Astrocyte of the spinal cord (primary cell): Measurements from ENCODE around the gene NRXN3.

ENCODE experiments used
- DNase-seq: peaks from one replicate; pipeline ENCODE4 v3.0.0; 2011; ENCODE audit warnings: low read depth, low spot score
- H3K4me3 ChIP-seq: 2 replicates; pipeline ENCODE4 v1.5.1; 2011; ENCODE audit warnings: low read depth, mild to moderate bottlenecking, low read length, moderate library complexity
- CTCF ChIP-seq: IDR thresholded peaks from 2 replicates; pipeline ENCODE4 v1.5.1; 2012; ENCODE audit warnings: low read depth, mild to moderate bottlenecking, low read length, inconsistent platforms
- in situ Hi-C: cut with HindIII; loops from 2 replicates; pipeline ENCODE4 v1.10.0; 2017; ENCODE audit warnings: low sequenced_read_pairs

Gene NRXN3

GRCh38 chr14:78947681-78948080, 777.5 kb downstream of the NRXN3 start:
- no peak overlapping the region for H3K4me3 ChIP-seq
- in situ Hi-C loops = no loop called here
- no peak for TF ChIP-seq CTCF
- no peak for DNase-seq

- no peak overlapping the region for H3K4me3 ChIP-seq
- no peak for TF ChIP-seq CTCF
- peak; percentile 59 for DNase-seq
- in situ Hi-C loops = no loop called here
Measured at GRCh38 chr14:78950649-78951048, 780.5 kb downstream of the NRXN3 start.

GRCh38 chr14:78951602-78952001, 781.4 kb downstream of the NRXN3 start:
- DNase-seq = no peak
- H3K4me3 ChIP-seq = no peak overlapping the region
- in situ Hi-C loops = no loop called here
- no peak for TF ChIP-seq CTCF

GRCh38 chr14:78959674-78960264, 789.6 kb downstream of the NRXN3 start:
- TF ChIP-seq CTCF = peak; percentile 90
- in situ Hi-C loops = no loop called here
- H3K4me3 ChIP-seq = no peak overlapping the region
- DNase-seq = peak; percentile 79

- in situ Hi-C loops = no loop called here
- DNase-seq = peak; percentile 46
- H3K4me3 ChIP-seq = no peak overlapping the region
- TF ChIP-seq CTCF = no peak
Measured at GRCh38 chr14:78967111-78967809, 797.1 kb downstream of the NRXN3 start.

GRCh38 chr14:78968265-78968664, 798.1 kb downstream of the NRXN3 start:
- in situ Hi-C loops = no loop called here
- no peak for DNase-seq

More at GRCh38 chr14:78968265-78968664, 798.1 kb downstream of the NRXN3 start:
- TF ChIP-seq CTCF = no peak
- no peak overlapping the region for H3K4me3 ChIP-seq
